Muscle layer of colon (tissue), 2 donors: ENCODE results near the gene GAN.

Experiments used
- H3K27ac ChIP-seq: one replicate; pipeline ENCODE4 v1.7.0; 2013; ENCODE audit warnings: low read depth, mild to moderate bottlenecking, low read length, moderate library complexity
- H3K27me3 ChIP-seq, 2 donors: one replicate each; pipeline ENCODE4 v1.7.0; 2013; ENCODE audit warnings: low read length in 2 of 2, mild to moderate bottlenecking in 2 of 2; ENCODE audit not compliant: insufficient read depth in 2 of 2, control insufficient read depth in 1 of 2
- H3K36me3 ChIP-seq: one replicate; pipeline ENCODE4 v1.7.0; 2013; ENCODE audit warnings: mild to moderate bottlenecking, low read length; ENCODE audit not compliant: insufficient read depth
- H3K4me1 ChIP-seq: one replicate; pipeline ENCODE4 v1.7.0; 2013; ENCODE audit warnings: mild to moderate bottlenecking, low read length; ENCODE audit not compliant: insufficient read depth
- H3K4me3 ChIP-seq, 2 donors: one replicate each; pipeline ENCODE4 v1.7.0; 2013; ENCODE audit warnings: low read length in 2 of 2, low read depth in 1 of 2, mild to moderate bottlenecking in 1 of 2, moderate library complexity in 1 of 2
- H3K9ac ChIP-seq: one replicate; pipeline ENCODE4 v1.7.0; 2013; ENCODE audit warnings: low read length
- H3K9me3 ChIP-seq: one replicate; pipeline ENCODE4 v1.7.0; 2013; ENCODE audit warnings: mild to moderate bottlenecking, low read length
- donor health status: abdominal sarcoma.
- donor health status: Adenocarcinoma of cecum.

GAN gene

GRCh38 chr16:81314603-81315270 lies at the start of gene GAN:
TSS of gene GAN (plus strand) at chr16:81314962. CDS start at chr16:81315114, 152 bp downstream.
- H3K9me3 ChIP-seq, result no peaks in the 10 kb centered on the region
- peak within 1 kb of the TSS; percentile 78 for H3K27ac ChIP-seq
- peaks cover 22% of the 10 kb centered on the region for H3K4me1 ChIP-seq
- H3K36me3 ChIP-seq, result no peaks in the 10 kb centered on the region
- H3K9ac ChIP-seq, result peak within 1 kb of the TSS; percentile 77
- no peaks in the 10 kb centered on the region for H3K27me3 ChIP-seq
- peak within 1 kb of the TSS; percentile 89 for H3K4me3 ChIP-seq

- Histone ChIP-seq H3K4me1 (peaks cover 41% of the 10 kb centered on the region), H3K36me3 (no peaks in the 10 kb centered on the region), H3K4me3 (no peak overlapping the region), H3K27ac (peak overlapping the region; percentile 41), H3K27me3 (no peaks in the 10 kb centered on the region), H3K9ac (no peak overlapping the region), H3K9me3 (no peaks in the 10 kb centered on the region)
Observed at GRCh38 chr16:81265052-81265451, 49.7 kb upstream of the GAN start.

GRCh38 chr16:81265658-81266451 lies 48.9 kb upstream of the GAN start:
- Histone ChIP-seq H3K4me3 (no peak overlapping the region), H3K9ac (no peak overlapping the region)

GRCh38 chr16:81266680-81267095 lies 48.1 kb upstream of the GAN start:
- Histone ChIP-seq H3K9me3 (no peaks in the 10 kb centered on the region), H3K9ac (no peak overlapping the region), H3K4me3 (no peak overlapping the region), H3K36me3 (no peaks in the 10 kb centered on the region), H3K27ac (peak overlapping the region; percentile 66), H3K27me3 (no peaks in the 10 kb centered on the region), H3K4me1 (peaks cover 41% of the 10 kb centered on the region)

More at GRCh38 chr16:81265658-81266451, 48.9 kb upstream of the GAN start:
- H3K9me3 ChIP-seq, result no peaks in the 10 kb centered on the region
- H3K27ac ChIP-seq, result peak overlapping the region; percentile 66
- H3K4me1 ChIP-seq, result peaks cover 41% of the 10 kb centered on the region
- no peaks in the 10 kb centered on the region for H3K36me3 ChIP-seq
- no peaks in the 10 kb centered on the region for H3K27me3 ChIP-seq

GRCh38 chr16:81268509-81268908 lies 46.3 kb upstream of the GAN start:
- H3K9me3 ChIP-seq, result no peaks in the 10 kb centered on the region
- H3K27ac ChIP-seq, result no peak overlapping the region
- no peak overlapping the region for H3K9ac ChIP-seq
- H3K36me3 ChIP-seq, result no peaks in the 10 kb centered on the region
- H3K4me1 ChIP-seq, result peaks cover 50% of the 10 kb centered on the region
- no peak overlapping the region for H3K4me3 ChIP-seq
- no peaks in the 10 kb centered on the region for H3K27me3 ChIP-seq

GRCh38 chr16:81273223-81273950 lies 41.4 kb upstream of the GAN start:
- Histone ChIP-seq H3K9me3 (no peaks in the 10 kb centered on the region), H3K27me3 (no peaks in the 10 kb centered on the region)

GRCh38 chr16:81275064-81275532 lies 39.7 kb upstream of the GAN start:
- Histone ChIP-seq H3K9me3 (no peaks in the 10 kb centered on the region), H3K4me3 (no peak overlapping the region), H3K9ac (no peak overlapping the region), H3K27ac (no peak overlapping the region), H3K36me3 (no peaks in the 10 kb centered on the region), H3K4me1 (peaks cover 18% of the 10 kb centered on the region), H3K27me3 (no peaks in the 10 kb centered on the region)

More at GRCh38 chr16:81273223-81273950, 41.4 kb upstream of the GAN start:
- no peak overlapping the region for H3K9ac ChIP-seq
- H3K27ac ChIP-seq, result peak overlapping the region; percentile 64
- H3K4me3 ChIP-seq, result no peak overlapping the region
- peaks cover 18% of the 10 kb centered on the region for H3K4me1 ChIP-seq
- H3K36me3 ChIP-seq, result no peaks in the 10 kb centered on the region

- peaks cover 18% of the 10 kb centered on the region for H3K4me1 ChIP-seq
- no peak overlapping the region for H3K27ac ChIP-seq
- H3K9ac ChIP-seq, result no peak overlapping the region
- no peaks in the 10 kb centered on the region for H3K9me3 ChIP-seq
- no peak overlapping the region for H3K4me3 ChIP-seq
- H3K27me3 ChIP-seq, result no peaks in the 10 kb centered on the region
- no peaks in the 10 kb centered on the region for H3K36me3 ChIP-seq
Observed at GRCh38 chr16:81275795-81276194, 39.0 kb upstream of the GAN start.

DNA sequence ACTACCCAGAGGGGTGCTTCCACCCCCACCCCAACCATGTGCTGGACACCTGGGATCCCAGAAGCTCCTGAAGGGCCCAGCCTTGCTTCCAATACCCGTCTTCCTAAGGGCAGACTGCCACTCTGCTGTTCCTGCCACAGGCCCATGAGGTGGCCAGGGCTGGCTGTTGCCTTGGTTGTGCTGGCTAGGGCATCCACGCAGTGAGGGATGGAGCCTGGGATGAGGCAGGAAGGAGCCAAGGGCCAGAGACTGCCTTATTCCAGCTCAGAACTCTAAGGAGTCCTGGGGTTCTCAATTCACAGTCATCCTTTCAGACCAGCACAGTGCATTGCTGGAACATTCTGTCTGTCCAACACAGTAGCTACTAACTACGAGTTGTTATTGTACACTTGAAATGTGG lies 38.4 kb upstream of the GAN start:
- H3K9me3 ChIP-seq, result no peaks in the 10 kb centered on the region
- no peak overlapping the region for H3K4me3 ChIP-seq
- no peaks in the 10 kb centered on the region for H3K36me3 ChIP-seq
- peaks cover 18% of the 10 kb centered on the region for H3K4me1 ChIP-seq
- H3K27ac ChIP-seq, result no peak overlapping the region
- no peak overlapping the region for H3K9ac ChIP-seq
- no peaks in the 10 kb centered on the region for H3K27me3 ChIP-seq

- H3K9me3 ChIP-seq, result no peaks in the 10 kb centered on the region
- peaks cover 14% of the 10 kb centered on the region for H3K4me1 ChIP-seq
- H3K9ac ChIP-seq, result no peak overlapping the region
- H3K27me3 ChIP-seq, result no peaks in the 10 kb centered on the region
- H3K36me3 ChIP-seq, result no peaks in the 10 kb centered on the region
- H3K27ac ChIP-seq, result no peak overlapping the region
- H3K4me3 ChIP-seq, result no peak overlapping the region
Observed at GRCh38 chr16:81277541-81278080, 37.2 kb upstream of the GAN start.

DNA sequence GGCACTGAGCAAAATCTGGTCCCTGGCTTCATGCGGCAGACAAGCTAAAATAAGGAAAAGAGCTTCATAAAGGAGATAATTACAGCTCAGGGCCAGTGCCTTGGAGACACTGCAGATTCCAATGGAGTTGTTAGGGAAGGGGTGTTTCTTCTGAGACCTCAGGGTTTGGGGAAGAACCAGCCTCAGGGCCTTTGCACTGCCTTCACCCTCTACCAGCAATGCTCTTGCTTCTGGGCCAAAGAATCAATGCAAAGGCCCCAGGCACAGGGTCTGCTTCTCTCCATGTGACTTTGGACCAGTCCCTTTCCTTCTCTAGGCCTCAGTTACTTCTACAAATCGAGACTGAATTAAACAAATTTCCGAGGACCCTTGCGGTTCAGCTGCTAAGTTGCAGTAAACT lies 36.2 kb upstream of the GAN start:
- H3K9me3 ChIP-seq, result no peaks in the 10 kb centered on the region
- no peaks in the 10 kb centered on the region for H3K36me3 ChIP-seq
- no peaks in the 10 kb centered on the region for H3K27me3 ChIP-seq
- no peak overlapping the region for H3K9ac ChIP-seq
- peaks cover 5% of the 10 kb centered on the region for H3K4me1 ChIP-seq
- no peak overlapping the region for H3K27ac ChIP-seq
- no peak overlapping the region for H3K4me3 ChIP-seq
